Activated CD4-positive, alpha-beta T cell treated with anti-CD3 and anti-CD28 coated beads, Interleukin-2, Interleukin-4, amounts not matched to agents 100 ng/mL and 50 ng/mL, durations not matched to agents 16 hours and 8 hours (primary cell): ENCODE results near the gene QDPR.

Source experiments
- DNase-seq: peaks from one replicate; pipeline ENCODE4 v3.0.0-alpha.2; 2020; ENCODE audit warnings: low spot score

QDPR gene

GRCh38 chr4:17528551-17529165 lies 16.8 kb upstream of the QDPR start:
- DNase-seq: no peak

GRCh38 chr4:17526695-17527477 lies 15.0 kb upstream of the QDPR start:
- DNase-seq: no peak

GRCh38 chr4:17523662-17524061 lies 11.8 kb upstream of the QDPR start:
- no peak for DNase-seq

- DNase-seq: no peak
Measured at GRCh38 chr4:17521595-17521994, 9.7 kb upstream of the QDPR start.

- DNase-seq: no peak
Measured at GRCh38 chr4:17517664-17518063, 5.8 kb upstream of the QDPR start.

GRCh38 chr4:17516980-17517379 lies 5.1 kb upstream of the QDPR start:
- no peak for DNase-seq

GRCh38 chr4:17515445-17516407 lies 3.8 kb upstream of the QDPR start:
- no peak for DNase-seq

GRCh38 chr4:17514865-17515264 lies 3.0 kb upstream of the QDPR start, which contains the start of gene CLRN2:
TSS of gene CLRN2 (plus strand) at chr4:17515165. CDS start at chr4:17515267, 102 bp downstream.
- DNase-seq: no peak

- no peak for DNase-seq
Measured at GRCh38 chr4:17512973-17513665, 1.2 kb upstream of the QDPR start.

GRCh38 chr4:17511509-17511949 lies 361 bp downstream of the QDPR start:
- DNase-seq: peak; percentile 62

GRCh38 chr4:17511051-17511450 lies 839 bp downstream of the QDPR start:
- DNase-seq: no peak

GRCh38 chr4:17510582-17510981 lies 1.3 kb downstream of the QDPR start:
- no peak for DNase-seq

- no peak for DNase-seq
Measured at GRCh38 chr4:17504081-17504480, 7.8 kb downstream of the QDPR start.

GRCh38 chr4:17502756-17503155 lies 9.1 kb downstream of the QDPR start:
- no peak for DNase-seq

GRCh38 chr4:17500574-17500973 lies 11.3 kb downstream of the QDPR start:
- no peak for DNase-seq

- DNase-seq: no peak
Measured at GRCh38 chr4:17497890-17498523, 13.9 kb downstream of the QDPR start.

- no peak for DNase-seq
Measured at GRCh38 chr4:17494258-17495190, 17.4 kb downstream of the QDPR start.

GRCh38 chr4:17493619-17494018 lies 18.3 kb downstream of the QDPR start:
- no peak for DNase-seq

- no peak for DNase-seq
Measured at GRCh38 chr4:17492876-17493275, 19.0 kb downstream of the QDPR start.

GRCh38 chr4:17492058-17492741 lies 19.7 kb downstream of the QDPR start:
- DNase-seq: no peak
